Mammary microvascular endothelial cell (primary cell): ENCODE measurements around the gene EDEM3. TPM values are rescaled to one million over a fixed set of nuclear protein-coding genes. Genes with fewer than 3 reads are reported as not detected.

Experiments used
- total RNA-seq: library from RNA; depleted of rRNA; stranded (reverse); fragments of >200 nt; gene quantifications from 2 replicates; pipeline ENCODE4 v1.2.3, GENCODE V29; 2015

Gene EDEM3, protein sequence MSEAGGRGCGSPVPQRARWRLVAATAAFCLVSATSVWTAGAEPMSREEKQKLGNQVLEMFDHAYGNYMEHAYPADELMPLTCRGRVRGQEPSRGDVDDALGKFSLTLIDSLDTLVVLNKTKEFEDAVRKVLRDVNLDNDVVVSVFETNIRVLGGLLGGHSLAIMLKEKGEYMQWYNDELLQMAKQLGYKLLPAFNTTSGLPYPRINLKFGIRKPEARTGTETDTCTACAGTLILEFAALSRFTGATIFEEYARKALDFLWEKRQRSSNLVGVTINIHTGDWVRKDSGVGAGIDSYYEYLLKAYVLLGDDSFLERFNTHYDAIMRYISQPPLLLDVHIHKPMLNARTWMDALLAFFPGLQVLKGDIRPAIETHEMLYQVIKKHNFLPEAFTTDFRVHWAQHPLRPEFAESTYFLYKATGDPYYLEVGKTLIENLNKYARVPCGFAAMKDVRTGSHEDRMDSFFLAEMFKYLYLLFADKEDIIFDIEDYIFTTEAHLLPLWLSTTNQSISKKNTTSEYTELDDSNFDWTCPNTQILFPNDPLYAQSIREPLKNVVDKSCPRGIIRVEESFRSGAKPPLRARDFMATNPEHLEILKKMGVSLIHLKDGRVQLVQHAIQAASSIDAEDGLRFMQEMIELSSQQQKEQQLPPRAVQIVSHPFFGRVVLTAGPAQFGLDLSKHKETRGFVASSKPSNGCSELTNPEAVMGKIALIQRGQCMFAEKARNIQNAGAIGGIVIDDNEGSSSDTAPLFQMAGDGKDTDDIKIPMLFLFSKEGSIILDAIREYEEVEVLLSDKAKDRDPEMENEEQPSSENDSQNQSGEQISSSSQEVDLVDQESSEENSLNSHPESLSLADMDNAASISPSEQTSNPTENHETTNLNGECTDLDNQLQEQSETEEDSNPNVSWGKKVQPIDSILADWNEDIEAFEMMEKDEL
- total RNA-seq = 18.3 and 25.9 TPM in 2 replicates

DNA sequence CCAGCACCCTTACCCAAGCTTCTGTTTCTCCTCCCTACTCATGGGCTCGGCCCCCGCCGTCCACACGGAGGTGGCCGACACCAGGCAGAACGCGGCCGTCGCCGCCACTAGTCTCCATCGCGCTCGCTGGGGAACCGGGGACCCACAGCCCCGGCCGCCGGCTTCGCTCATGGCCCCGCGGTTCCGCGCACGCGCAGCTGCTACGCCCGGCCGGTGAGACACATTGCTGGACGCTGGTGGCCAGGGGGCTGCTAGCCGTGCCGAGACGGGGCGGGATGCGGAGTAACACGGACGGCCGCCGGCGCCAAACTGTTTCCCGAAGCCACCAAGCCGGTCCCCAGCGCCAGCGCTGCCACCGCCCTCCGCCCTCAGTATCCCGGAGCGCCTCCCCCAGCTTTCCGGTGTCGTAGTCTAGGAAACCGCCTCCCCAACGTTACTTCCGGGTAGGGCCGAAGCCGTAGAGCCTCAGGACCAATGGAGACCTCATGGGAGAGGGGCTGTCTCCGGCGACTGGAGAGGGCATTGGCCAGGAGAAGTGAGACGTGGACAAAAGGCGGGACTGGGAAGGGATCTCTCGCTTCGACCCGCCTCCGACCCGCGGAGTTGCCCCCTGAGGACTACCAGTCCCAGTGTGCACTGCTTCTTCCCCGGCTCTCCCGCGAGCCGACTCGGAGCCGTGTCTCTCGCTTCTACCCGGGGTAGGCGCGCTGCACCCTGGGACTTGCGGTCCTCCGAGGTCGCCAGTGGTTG, at the start of gene EDEM3:
Gene EDEM3, minus strand, starts transcription at position 383 of the 750 bp plus-strand sequence. Its CDS starts 212 bp downstream, at position 171.

Other genes with a start within 250 kb of the EDEM3 start
- gene NIBAN1, start 219.7 kb upstream of the EDEM3 start, total RNA-seq = 19.1 and 19.3 TPM in 2 replicates